ENCODE data around the gene PCDHB12.
"Not testable (repeated sequence)": the region's sequence is repeated elsewhere in the genome, so short reads cannot be mapped to it uniquely, and the experiment has no call there.

PCDHB12 gene

GRCh38 chr5:141201646-141202045 lies 6.9 kb upstream of the PCDHB12 start:
- DNase-seq (ENCODE audit: low read depth in 1 of 2, low spot score in 1 of 2) = not testable (repeated sequence)

- not testable (repeated sequence) for DNase-seq (ENCODE audit: low read depth in 1 of 2, low spot score in 1 of 2)
These were observed 1.8 kb downstream of the PCDHB12 start for GRCh38 chr5:141210281-141210680.

GRCh38 chr5:141210849-141211248 lies 2.3 kb downstream of the PCDHB12 start:
- not testable (repeated sequence) for DNase-seq (ENCODE audit: low read depth in 1 of 2, low spot score in 1 of 2)

GRCh38 chr5:141213656-141214339 lies 5.3 kb downstream of the PCDHB12 start, which contains the start of gene PCDHB13:
TSS of gene PCDHB13 (plus strand) at chr5:141213919. CDS start at chr5:141214124, 205 bp downstream.
- not testable (repeated sequence) for DNase-seq (ENCODE audit: low read depth in 1 of 2, low spot score in 1 of 2)

- not testable (repeated sequence) for DNase-seq (ENCODE audit: low read depth in 1 of 2, low spot score in 1 of 2)
These were observed 6.1 kb downstream of the PCDHB12 start for GRCh38 chr5:141214583-141214982.

GRCh38 chr5:141215504-141215903 lies 7.0 kb downstream of the PCDHB12 start:
- DNase-seq (ENCODE audit: low read depth in 1 of 2, low spot score in 1 of 2) = not testable (repeated sequence)

GRCh38 chr5:141216035-141216434 lies 7.5 kb downstream of the PCDHB12 start:
- not testable (repeated sequence) for DNase-seq (ENCODE audit: low read depth in 1 of 2, low spot score in 1 of 2)

- DNase-seq (ENCODE audit: low read depth in 1 of 2, low spot score in 1 of 2) = no peak
These were observed 14.7 kb downstream of the PCDHB12 start, which contains the start of gene PCDHB14 for GRCh38 chr5:141223112-141223783. TSS of gene PCDHB14 (plus strand) at chr5:141223343. CDS start at chr5:141223506, 163 bp downstream.

GRCh38 chr5:141224844-141225243 lies 16.3 kb downstream of the PCDHB12 start:
- DNase-seq (ENCODE audit: low read depth in 1 of 2, low spot score in 1 of 2) = not testable (repeated sequence)

- DNase-seq (ENCODE audit: low read depth in 1 of 2, low spot score in 1 of 2) = not testable (repeated sequence)
These were observed 16.9 kb downstream of the PCDHB12 start for GRCh38 chr5:141225421-141225820.

GRCh38 chr5:141234109-141234667 lies 25.7 kb downstream of the PCDHB12 start:
- no peak for DNase-seq (ENCODE audit: low read depth in 1 of 2, low spot score in 1 of 2)

- not testable (repeated sequence) for DNase-seq (ENCODE audit: low read depth in 1 of 2, low spot score in 1 of 2)
These were observed 27.4 kb downstream of the PCDHB12 start for GRCh38 chr5:141235922-141236321.

GRCh38 chr5:141236516-141237313 lies 28.2 kb downstream of the PCDHB12 start:
- no peak for DNase-seq (ENCODE audit: low read depth in 1 of 2, low spot score in 1 of 2)

GRCh38 chr5:141241496-141241895 lies 33.0 kb downstream of the PCDHB12 start:
- no peak for DNase-seq (ENCODE audit: low read depth in 1 of 2, low spot score in 1 of 2)

GRCh38 chr5:141245250-141245717 lies 36.8 kb downstream of the PCDHB12 start, which contains the start of gene PCDHB15:
TSS of gene PCDHB15 (plus strand) at chr5:141245395. CDS start at chr5:141245579, 184 bp downstream.
- no peak for DNase-seq (ENCODE audit: low read depth in 1 of 2, low spot score in 1 of 2)

GRCh38 chr5:141246971-141247370 lies 38.5 kb downstream of the PCDHB12 start:
- DNase-seq (ENCODE audit: low read depth in 1 of 2, low spot score in 1 of 2) = not testable (repeated sequence)

- not testable (repeated sequence) for DNase-seq (ENCODE audit: low read depth in 1 of 2, low spot score in 1 of 2)
These were observed 38.9 kb downstream of the PCDHB12 start for GRCh38 chr5:141247434-141247833.

GRCh38 chr5:141250576-141250975 lies 42.1 kb downstream of the PCDHB12 start:
- no peak for DNase-seq (ENCODE audit: low read depth in 1 of 2, low spot score in 1 of 2)

GRCh38 chr5:141258464-141258863 lies 49.9 kb downstream of the PCDHB12 start:
- DNase-seq (ENCODE audit: low read depth in 1 of 2, low spot score in 1 of 2) = no peak

GRCh38 chr5:141258948-141259347 lies 50.4 kb downstream of the PCDHB12 start:
- DNase-seq (ENCODE audit: low read depth in 1 of 2, low spot score in 1 of 2) = no peak

All from stimulated activated CD4-positive, alpha-beta T cell treated with anti-CD3 and anti-CD28 coated beads, Interleukin-15, amount 100 ng/mL, for 1 hour (primary cell).